ENCODE measurements around the gene TMEM170B.

Gene TMEM170B

DNA sequence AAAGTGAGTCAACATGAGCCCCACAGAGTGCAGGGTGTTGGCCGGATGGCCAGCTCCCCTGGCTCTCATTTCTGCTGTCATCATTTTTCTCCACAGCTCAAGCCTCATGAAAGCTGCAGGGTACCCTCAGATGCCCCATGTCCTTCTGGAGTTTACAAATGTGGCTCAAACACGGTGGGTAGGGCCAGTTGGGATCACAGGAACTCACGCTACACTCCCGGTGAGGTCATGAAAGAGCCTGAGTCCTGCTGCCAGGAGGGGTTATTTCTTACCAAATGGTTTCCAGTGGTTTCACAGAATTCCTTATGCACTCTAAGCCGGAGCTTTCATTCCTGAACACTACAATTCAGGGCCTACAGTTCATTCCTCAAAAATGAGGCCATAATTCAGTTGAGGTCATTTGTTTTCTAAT lies 78.7 kb downstream of the TMEM170B start:
- no peak for DNase-seq (ENCODE audit: low read depth)

DNA sequence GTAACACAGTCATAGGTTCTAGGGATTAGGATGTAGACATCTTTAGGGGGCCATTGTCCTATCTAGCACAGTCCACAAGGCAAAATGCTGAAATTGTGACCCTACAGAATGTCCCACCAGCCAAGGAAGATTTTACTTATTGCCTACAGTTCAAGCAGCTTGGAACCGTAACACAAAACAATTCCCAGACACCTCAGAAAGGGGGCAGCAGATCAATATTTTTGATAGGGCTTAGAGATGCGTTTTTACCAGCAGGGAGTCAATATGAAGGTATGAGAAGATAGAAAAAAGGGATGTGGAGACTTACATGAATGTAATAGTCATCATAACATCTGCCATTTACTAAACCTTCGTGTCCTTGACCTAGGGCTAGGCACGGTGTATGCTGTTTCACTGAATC lies 81.0 kb downstream of the TMEM170B start:
- no peak for DNase-seq (ENCODE audit: low read depth)

DNA sequence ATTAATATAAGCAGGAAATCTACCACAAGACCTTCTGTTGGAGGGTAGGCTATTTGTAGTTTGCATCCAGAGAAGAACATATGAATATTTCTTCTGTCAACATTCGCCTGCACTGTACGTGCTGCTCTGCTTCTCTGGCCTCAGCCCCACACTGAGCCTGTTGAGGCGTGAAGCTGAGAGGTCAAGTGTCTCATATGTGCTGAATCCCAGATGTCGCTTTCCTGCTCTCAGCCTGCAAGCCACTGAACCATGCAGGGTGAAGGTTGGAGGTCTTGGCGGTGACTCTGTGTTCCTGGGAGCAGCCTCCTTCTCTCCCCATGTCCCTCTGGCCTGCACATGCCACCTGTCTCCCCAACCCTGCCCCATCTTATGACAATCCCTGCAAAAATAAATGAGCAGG lies 83.6 kb downstream of the TMEM170B start:
- DNase-seq (ENCODE audit: low read depth), result no peak

DNA sequence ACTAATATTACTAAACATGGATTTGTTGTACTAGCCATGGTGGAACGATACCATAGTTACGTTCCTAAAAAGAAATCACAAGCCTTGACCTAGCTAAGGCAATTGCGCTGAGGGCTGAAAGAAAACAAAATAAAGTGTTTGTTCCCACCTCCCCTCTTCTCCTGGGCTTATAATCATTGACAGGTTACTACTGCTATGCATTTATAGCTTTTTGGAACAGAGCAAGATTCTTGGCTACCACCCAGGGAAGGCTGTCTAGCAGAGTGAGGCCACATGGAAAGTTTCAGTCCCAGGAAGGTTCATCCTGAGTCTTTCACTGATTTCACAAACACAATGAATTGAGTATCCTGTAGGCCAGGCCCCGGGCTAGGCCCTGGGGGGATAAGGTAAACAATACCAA lies 84.6 kb downstream of the TMEM170B start:
- DNase-seq (ENCODE audit: low read depth), result no peak

DNA sequence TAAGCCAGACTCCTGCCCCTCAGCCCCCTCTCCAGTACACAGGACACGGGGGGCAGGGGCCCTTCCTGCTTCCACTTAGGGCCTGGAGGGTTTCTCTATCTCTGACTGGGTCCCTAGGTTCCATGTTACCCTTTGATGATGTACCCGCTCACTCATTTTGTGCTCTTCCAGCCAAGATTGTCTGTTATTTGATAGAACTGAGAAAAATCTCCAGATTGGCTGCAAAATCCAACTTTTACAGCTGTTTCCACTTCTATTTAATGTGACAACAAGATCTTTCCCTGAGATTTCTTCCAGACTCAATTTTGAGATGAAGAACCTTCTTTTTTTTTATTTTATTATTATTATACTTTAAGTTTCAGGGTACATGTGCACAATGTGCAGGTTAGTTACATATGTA lies 85.7 kb downstream of the TMEM170B start:
- DNase-seq (ENCODE audit: low read depth), result no peak

DNA sequence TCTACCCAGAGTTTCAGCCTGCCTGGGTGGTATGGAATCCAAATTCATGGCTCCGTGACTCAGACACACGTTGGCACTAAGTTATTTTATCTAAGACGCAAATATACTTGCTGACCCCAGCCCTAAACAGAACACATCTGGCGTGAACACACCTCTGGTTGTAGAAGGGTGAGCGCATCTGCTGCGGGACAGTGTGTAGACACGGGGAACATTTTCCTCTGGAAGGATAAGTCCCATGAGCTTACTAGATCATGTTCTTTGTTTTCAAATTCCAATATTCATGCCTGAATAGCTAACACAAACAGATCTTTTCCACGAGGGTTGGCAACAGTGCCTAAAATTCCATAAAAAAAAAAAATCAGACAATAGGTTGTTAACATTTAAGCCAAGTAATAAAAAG lies 87.8 kb downstream of the TMEM170B start:
- DNase-seq (ENCODE audit: low read depth), result no peak

DNA sequence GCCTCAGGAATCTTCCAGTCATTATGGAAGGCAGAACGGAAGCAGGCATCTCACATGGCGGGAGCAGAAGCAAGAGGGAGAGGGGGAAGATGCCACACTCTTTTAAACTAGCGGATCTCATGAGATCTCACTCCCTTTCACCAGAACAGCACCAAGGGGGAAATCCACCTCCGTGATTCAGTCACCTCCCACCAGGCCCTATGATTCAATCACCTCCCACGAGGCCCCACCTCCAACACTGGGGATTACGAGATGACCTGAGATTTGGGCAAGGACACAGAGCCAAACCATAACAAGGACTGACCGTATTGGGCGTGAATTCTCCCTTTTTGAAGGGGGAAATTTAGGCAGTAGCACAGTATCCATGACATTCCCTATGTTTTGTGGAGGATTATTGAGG lies 88.8 kb downstream of the TMEM170B start:
- no peak for DNase-seq (ENCODE audit: low read depth)

DNA sequence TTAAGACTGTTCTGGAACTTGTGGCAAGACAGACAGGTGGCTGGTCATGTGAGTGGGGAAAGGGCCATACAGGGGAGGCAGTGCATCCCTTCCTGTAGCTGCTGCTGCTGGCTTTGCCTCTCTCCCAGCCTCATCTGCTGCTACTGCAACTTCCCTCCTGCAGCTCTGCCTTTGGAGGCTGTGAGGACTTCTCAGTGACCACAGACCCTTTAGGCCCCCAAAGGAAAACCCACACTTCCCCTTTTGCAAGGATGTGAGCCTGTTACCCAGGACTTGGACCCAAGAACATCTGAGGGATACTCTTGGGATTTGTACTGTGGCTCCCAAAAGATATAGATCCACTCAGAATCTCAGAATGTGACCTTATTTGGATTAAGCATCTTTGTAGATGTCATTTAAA lies 91.0 kb downstream of the TMEM170B start:
- DNase-seq (ENCODE audit: low read depth), result no peak

DNA sequence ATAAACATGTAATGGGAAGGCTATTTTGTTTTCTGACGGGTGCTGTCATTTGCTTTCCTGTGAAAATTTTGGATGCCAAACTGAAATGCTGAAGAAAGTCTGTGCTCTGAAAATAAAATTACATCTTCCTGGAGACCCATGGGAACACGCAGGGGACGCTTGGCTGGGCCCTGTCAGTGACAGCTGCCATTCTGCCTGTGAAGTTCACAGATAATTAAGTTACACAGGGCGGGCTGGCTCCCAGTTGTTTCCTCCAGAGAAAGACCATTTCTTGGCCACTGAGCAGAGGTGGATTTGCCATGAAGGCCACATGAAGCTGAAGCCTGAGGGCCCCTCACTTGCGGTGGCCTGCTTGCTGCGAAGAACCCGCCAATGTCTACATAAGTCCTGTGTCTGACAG lies 93.5 kb downstream of the TMEM170B start:
- DNase-seq (ENCODE audit: low read depth), result no peak

DNA sequence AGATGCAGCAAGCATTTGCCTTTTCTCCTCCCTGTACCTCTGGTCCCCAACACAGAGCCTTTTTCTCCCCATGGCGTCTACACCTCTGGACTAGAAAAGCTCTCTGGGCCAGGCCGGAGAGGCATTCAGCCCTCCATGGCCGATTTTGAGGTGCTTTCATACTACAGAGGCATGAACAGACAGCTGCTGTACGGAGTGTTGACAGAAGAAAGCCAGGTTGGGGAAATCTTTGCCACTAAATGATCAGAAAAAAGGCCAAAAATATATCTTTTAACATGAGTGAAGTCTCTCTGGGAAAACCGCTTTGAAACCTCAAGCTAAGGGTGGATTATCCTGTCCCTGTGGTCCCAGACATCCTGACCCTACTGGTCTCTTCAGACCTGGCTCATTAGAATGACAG lies 94.0 kb downstream of the TMEM170B start:
- no peak for DNase-seq (ENCODE audit: low read depth)

DNA sequence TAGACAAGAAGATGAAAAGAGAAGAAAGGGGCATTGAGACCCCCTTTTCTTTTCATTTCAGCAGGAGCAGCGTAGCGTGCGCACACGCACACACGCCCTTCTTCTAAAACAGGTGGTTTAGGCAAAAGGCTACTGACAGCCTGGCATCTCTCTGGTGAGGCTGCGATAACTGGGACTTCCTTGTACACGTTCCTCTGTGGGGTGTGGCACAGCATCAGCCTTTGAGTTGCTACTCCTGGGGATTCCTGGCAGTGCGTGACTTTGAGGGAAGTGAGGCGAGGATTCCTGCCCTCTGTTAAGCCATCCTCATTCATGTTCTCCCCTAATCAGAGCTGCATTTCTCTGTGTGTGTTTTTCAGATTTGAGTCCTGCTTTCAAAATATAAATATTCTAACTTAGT lies 94.7 kb downstream of the TMEM170B start:
- DNase-seq (ENCODE audit: low read depth), result no peak

DNA sequence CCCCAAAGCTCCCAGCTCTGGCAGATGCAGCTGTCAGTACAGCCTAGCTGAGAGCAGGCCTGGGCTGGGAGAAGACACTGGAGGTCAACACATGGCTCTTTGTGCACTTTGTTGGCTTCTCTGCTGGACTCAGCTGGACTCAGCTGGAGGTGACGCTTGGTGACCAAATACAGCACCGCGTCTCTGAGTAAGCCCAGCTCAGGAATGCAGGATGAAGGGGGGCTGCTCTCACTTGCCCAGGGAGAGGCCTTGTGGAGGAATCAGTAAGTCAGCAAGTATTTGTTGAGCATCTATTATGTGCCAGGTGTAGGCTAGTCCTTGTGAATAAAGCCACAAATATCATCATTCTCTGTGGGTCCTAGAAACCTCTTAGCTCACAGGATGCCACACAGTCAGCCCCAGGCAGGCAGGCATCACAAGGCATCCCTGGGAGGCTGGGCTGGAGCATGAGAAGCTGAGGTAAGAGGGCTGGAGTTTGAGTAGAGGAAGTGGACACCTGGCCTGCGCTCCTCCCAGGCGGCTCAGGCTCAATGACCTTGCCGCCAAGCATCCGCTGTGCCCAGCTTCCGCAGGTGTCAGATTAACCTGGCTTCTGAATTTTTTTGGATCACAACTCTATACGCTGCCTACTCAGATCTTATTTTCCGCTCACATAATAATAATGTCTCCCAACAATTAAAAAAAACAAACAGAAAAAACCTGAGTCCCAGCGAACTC lies 95.4 kb downstream of the TMEM170B start:
- DNase-seq (ENCODE audit: low read depth), result no peak

Data from stimulated activated CD8-positive, alpha-beta memory T cell treated with anti-CD3 and anti-CD28 coated beads, Interleukin-15, amount 100 ng/mL, for 24 hours (primary cell).